ENCODE data around the gene CCR2.

- TF ChIP-seq, protein P1, sequence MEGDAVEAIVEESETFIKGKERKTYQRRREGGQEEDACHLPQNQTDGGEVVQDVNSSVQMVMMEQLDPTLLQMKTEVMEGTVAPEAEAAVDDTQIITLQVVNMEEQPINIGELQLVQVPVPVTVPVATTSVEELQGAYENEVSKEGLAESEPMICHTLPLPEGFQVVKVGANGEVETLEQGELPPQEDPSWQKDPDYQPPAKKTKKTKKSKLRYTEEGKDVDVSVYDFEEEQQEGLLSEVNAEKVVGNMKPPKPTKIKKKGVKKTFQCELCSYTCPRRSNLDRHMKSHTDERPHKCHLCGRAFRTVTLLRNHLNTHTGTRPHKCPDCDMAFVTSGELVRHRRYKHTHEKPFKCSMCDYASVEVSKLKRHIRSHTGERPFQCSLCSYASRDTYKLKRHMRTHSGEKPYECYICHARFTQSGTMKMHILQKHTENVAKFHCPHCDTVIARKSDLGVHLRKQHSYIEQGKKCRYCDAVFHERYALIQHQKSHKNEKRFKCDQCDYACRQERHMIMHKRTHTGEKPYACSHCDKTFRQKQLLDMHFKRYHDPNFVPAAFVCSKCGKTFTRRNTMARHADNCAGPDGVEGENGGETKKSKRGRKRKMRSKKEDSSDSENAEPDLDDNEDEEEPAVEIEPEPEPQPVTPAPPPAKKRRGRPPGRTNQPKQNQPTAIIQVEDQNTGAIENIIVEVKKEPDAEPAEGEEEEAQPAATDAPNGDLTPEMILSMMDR (IDR thresholded peaks at IDR 0.05): no peak
- no peak for TF ChIP-seq POLR2A (IDR thresholded peaks at IDR 0.05)
- no peak for TF ChIP-seq POLR2AphosphoS5 (IDR thresholded peaks at IDR 0.05)
Observed at GRCh38 chr3:46408853-46409252, 54.9 kb downstream of the CCR2 start.
